SIG-M5 treated with dmso at 0.1 percent for 504 hours (cell line): ENCODE measurements around the gene PPIG.
A peak's percentile ranks its signal among the peaks of the same experiment; 100 is the strongest.
"Not testable (repeated sequence)": the region's sequence is repeated elsewhere in the genome, so short reads cannot be mapped to it uniquely, and the experiment has no call there.

Source experiments
- DNase-seq: peaks from one replicate; lab custom pipeline; 2025; ENCODE audit not compliant: unreplicated experiment; lab: John Stamatoyannopoulos, UW

Gene PPIG

GRCh38 chr2:169590804-169591203 is 6.7 kb downstream of the PPIG start:
- DNase-seq = no peak

- DNase-seq = not testable (repeated sequence)
These were observed 12.4 kb downstream of the PPIG start for GRCh38 chr2:169596546-169596945.

GRCh38 chr2:169598982-169599381 is 14.8 kb downstream of the PPIG start:
- no peak for DNase-seq

- no peak for DNase-seq
These were observed 15.4 kb downstream of the PPIG start for GRCh38 chr2:169599568-169599967.

GRCh38 chr2:169609264-169609663 is 25.1 kb downstream of the PPIG start:
- no peak for DNase-seq

GRCh38 chr2:169613876-169614275 is 29.7 kb downstream of the PPIG start:
- no peak for DNase-seq

GRCh38 chr2:169615982-169616381 is 31.8 kb downstream of the PPIG start:
- DNase-seq = not testable (repeated sequence)

GRCh38 chr2:169619946-169620345 is 35.8 kb downstream of the PPIG start:
- no peak for DNase-seq

GRCh38 chr2:169620509-169620908 is 36.4 kb downstream of the PPIG start:
- DNase-seq = no peak

- no peak for DNase-seq
These were observed 39.1 kb downstream of the PPIG start for GRCh38 chr2:169623235-169623634.

- no peak for DNase-seq
These were observed 41.6 kb downstream of the PPIG start for GRCh38 chr2:169625781-169626180.

GRCh38 chr2:169636440-169637097 is 52.4 kb downstream of the PPIG start:
- DNase-seq = no peak

- DNase-seq = no peak
These were observed 53.5 kb downstream of the PPIG start for GRCh38 chr2:169637620-169638019.

GRCh38 chr2:169640104-169640503 is 56.0 kb downstream of the PPIG start:
- no peak for DNase-seq

- no peak for DNase-seq
These were observed 57.3 kb downstream of the PPIG start for GRCh38 chr2:169641464-169641863.

- DNase-seq = no peak
These were observed 60.0 kb downstream of the PPIG start for GRCh38 chr2:169644173-169644572.

- DNase-seq = no peak
These were observed 63.3 kb downstream of the PPIG start for GRCh38 chr2:169647496-169647895.

- DNase-seq = no peak
These were observed 65.1 kb downstream of the PPIG start for GRCh38 chr2:169649278-169649677.

GRCh38 chr2:169653636-169654035 is 69.5 kb downstream of the PPIG start:
- no peak for DNase-seq

GRCh38 chr2:169656164-169656563 is 72.0 kb downstream of the PPIG start:
- DNase-seq = no peak

GRCh38 chr2:169658877-169659276 is 74.7 kb downstream of the PPIG start:
- no peak for DNase-seq

- DNase-seq = peak; percentile 63
These were observed 75.2 kb downstream of the PPIG start for GRCh38 chr2:169659320-169659719.

- no peak for DNase-seq
These were observed 77.1 kb downstream of the PPIG start for GRCh38 chr2:169661265-169661664.
